Activated T-cell treated with anti-CD3 and anti-CD28 coated beads, Interleukin-2, amount 50 U/mL, for 72 hours (primary cell): ENCODE data around the gene LIF. TPM values are rescaled to one million over a fixed set of nuclear protein-coding genes. Genes with fewer than 3 reads are reported as not detected.

Source experiments
- ATAC-seq, 2 donors: fragments of 150-1000 bp; cut with Tn5 transposase; replicated peaks in 1 of 2; 2 replicates each; pipeline ENCODE4 v1.10.0; 2021; ENCODE audit warnings: moderate library complexity in 2 of 2, mild to moderate bottlenecking in 1 of 2
- DNase-seq, 2 donors: peaks; one replicate each; pipeline ENCODE4 v3.0.0; 2021 to 2022; ENCODE audit warnings: mixed read lengths in 1 of 2
- H3K27ac Mint-ChIP-seq: one replicate; pipeline ENCODE4 v1.8.0; 2022; ENCODE audit warnings: mild to moderate bottlenecking, moderate library complexity, mixed read lengths
- H3K27me3 Mint-ChIP-seq: one replicate; pipeline ENCODE4 v1.8.0; 2022; ENCODE audit warnings: low read depth, mixed read lengths
- H3K36me3 Mint-ChIP-seq, 2 donors: one replicate each; pipeline ENCODE4 v1.8.0; 2022; ENCODE audit warnings: mixed read lengths in 2 of 2, mild to moderate bottlenecking in 1 of 2; ENCODE audit not compliant: insufficient read depth in 2 of 2
- H3K4me1 Mint-ChIP-seq: one replicate; pipeline ENCODE4 v1.8.0; 2022; ENCODE audit warnings: low read depth, mixed read lengths
- H3K4me3 Mint-ChIP-seq, 2 donors: one replicate each; pipeline ENCODE4 v1.8.0; 2022; ENCODE audit warnings: mild to moderate bottlenecking in 2 of 2, mixed read lengths in 2 of 2, moderate library complexity in 2 of 2
- H3K9me3 Mint-ChIP-seq, 2 donors: one replicate each; pipeline ENCODE4 v1.8.0; 2022; ENCODE audit warnings: mixed read lengths in 2 of 2
- total RNA-seq, 2 donors: library from RNA; stranded (reverse); gene quantifications; one replicate each; pipeline ENCODE4 v1.2.3, GENCODE V29; 2022

LIF gene
- total RNA-seq, 2 donors from 2014 or later: 67.9 to 71.3 TPM

DNA sequence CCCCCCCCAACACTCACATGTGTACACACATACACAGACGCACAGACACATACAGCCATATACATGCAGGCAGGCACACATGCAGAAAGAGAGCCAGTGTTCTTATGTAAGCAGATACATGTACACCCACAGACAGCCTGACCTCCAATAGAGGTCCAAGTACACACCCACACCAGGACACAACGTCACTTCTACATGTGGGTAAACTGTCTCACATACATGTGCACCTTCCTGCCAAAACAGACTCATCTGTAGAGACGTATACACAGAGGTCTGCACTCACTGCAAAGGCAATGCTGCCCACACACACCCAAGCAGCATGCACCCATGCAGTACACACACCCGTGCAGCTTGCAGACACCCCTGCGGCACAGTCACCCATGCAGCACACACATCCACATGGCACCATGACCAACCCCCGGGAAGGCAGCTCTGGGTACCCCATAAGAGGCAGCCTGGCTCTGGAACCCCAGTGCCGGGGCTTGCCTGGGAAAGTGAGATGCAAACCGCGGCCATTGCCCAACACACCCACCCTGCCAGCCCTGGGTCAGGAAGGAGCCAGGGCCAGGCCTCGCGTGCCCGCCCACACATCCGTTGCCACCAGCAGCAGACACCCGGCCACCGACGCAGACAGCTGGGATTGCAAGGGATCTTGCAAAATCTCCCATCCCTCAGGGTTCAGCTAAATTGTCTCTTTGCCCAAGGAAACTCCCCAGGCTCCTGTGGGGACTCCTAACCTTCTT lies 32.7 kb upstream of the LIF start:
- H3K27me3 Mint-ChIP-seq: no peaks in the 10 kb centered on the region
- H3K9me3 Mint-ChIP-seq: no peaks in the 10 kb centered on the region
- H3K4me3 Mint-ChIP-seq: no peak overlapping the region
- DNase-seq (no peak), ATAC-seq (peak; percentile 23 to 39)
- H3K27ac Mint-ChIP-seq: no peak overlapping the region
- H3K36me3 Mint-ChIP-seq: peaks cover 0 to 2% of the 10 kb centered on the region in 2 donors
- H3K4me1 Mint-ChIP-seq: peaks cover 43% of the 10 kb centered on the region

DNA sequence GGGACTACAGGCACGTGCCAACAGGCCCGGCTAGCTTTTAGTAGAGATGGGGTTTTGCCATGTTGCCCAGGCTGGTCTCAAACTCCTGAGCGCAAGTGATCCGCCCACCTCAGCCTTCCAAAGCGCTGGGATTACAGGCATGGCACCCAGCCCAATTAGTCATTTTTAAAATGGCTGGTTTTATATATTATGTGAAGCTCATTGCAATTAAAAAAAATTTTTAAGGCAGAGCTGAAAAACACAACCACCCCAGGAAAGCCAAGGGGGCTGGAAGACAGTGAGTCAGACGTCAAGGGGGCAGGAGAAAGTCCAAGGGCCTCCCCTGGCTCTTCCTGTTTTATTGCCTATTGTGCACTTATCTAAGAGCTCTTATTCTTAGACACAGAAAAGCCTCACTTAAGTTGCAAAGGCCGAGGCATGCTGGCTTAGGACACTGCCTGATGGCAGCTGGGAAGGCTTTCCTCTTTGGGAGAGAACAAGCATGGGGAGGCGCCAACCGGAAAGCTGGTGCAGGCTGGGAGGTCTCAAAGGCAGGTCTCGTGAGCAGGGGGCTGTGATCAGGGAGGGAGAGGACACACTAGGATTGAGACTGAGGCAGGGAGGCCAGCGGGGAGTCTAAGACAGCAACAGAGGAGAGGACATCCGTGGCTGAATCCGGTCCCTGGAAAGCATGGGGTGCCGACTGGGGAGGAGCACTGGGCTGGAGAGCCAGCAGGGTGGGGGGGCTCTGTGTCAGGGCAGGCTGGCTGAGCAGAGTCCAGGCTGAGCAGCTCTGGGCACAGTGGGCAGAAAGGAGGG lies 31.2 kb upstream of the LIF start:
- Mint-ChIP-seq H3K27me3 (no peaks in the 10 kb centered on the region), H3K4me1 (peaks cover 36% of the 10 kb centered on the region), H3K9me3 (no peaks in the 10 kb centered on the region), H3K4me3 (no peak overlapping the region), H3K27ac (no peak overlapping the region), H3K36me3 (peaks cover 0 to 2% of the 10 kb centered on the region in 2 donors)
- DNase-seq (no peak), ATAC-seq (no peak)

DNA sequence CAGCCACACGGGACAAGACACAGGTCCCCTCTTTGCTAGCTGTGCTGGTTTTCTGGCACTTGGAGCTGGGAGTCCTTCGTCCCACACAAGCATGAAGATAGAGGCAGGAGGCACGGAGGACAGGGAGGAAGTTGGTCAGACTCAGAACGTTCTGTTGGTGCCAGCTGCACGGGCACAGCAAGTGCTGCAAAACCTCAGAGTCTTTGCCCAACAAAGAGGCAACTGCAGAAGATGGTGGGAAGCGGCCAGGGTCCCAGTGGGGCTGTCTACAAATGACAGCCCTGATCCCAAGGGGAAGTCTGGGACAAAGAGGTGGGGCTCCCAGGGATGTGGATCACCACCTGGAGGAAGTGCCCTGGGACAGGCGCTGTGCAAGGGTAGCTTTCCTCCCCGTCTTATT lies 29.5 kb upstream of the LIF start:
- Mint-ChIP-seq H3K9me3 (no peaks in the 10 kb centered on the region), H3K36me3 (peaks cover 0 to 3% of the 10 kb centered on the region in 2 donors), H3K27me3 (no peaks in the 10 kb centered on the region), H3K27ac (no peak overlapping the region), H3K4me1 (peaks cover 35% of the 10 kb centered on the region), H3K4me3 (peak overlapping the region; percentile 48 to 51)
- DNase-seq (no peak), ATAC-seq (peak in 1 of 2 donors; percentile 20)

DNA sequence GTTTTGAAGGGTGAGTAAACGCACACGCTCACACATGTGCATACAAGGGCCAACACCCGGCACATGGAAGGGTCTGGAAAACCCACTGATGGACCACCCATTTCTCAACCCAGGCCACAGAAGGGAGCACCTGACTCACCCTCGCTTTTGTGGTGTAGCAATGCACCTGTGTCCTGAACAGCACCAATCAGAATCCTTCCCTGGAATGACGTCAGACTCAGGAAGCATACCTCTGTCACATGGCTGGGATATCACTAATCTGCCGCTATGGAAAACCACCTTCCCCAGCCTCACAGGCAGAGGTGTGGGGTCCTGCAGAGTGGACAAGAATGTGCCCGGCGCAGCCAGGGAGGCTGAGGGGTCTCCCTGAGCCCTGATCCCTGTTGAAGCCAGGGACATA lies 29.1 kb upstream of the LIF start:
- Mint-ChIP-seq H3K27ac (peak overlapping the region; percentile 8), H3K27me3 (no peaks in the 10 kb centered on the region), H3K4me3 (peak overlapping the region; percentile 48 to 51), H3K4me1 (peaks cover 35% of the 10 kb centered on the region), H3K9me3 (no peaks in the 10 kb centered on the region), H3K36me3 (peaks cover 1 to 5% of the 10 kb centered on the region in 2 donors)
- peak; percentile 22 to 46 for ATAC-seq
- no peak for DNase-seq

DNA sequence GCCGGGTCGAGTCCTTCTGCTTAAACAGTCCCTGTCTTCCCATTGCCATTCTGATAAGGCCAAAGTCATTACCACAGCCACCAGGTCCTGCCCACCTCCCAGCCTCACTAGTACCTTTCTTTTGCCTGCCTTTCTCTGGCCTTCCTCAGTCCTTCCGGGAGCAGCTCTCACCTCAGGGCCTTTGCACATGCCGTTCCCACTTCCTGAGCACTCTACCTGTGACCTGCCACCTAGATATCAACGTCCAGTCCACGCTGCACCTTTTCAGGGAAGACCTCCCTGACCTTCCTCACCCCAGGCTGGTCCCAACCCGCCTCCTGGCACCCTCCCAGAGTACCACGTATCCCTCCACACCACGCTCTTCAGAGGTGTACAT lies 27.9 kb upstream of the LIF start:
- no peaks in the 10 kb centered on the region for H3K9me3 Mint-ChIP-seq
- peaks cover 30% of the 10 kb centered on the region for H3K4me1 Mint-ChIP-seq
- no peak overlapping the region for H3K4me3 Mint-ChIP-seq
- DNase-seq (no peak), ATAC-seq (no peak)
- no peaks in the 10 kb centered on the region for H3K27me3 Mint-ChIP-seq
- no peak overlapping the region for H3K27ac Mint-ChIP-seq
- H3K36me3 Mint-ChIP-seq: peaks cover 4 to 6% of the 10 kb centered on the region in 2 donors

DNA sequence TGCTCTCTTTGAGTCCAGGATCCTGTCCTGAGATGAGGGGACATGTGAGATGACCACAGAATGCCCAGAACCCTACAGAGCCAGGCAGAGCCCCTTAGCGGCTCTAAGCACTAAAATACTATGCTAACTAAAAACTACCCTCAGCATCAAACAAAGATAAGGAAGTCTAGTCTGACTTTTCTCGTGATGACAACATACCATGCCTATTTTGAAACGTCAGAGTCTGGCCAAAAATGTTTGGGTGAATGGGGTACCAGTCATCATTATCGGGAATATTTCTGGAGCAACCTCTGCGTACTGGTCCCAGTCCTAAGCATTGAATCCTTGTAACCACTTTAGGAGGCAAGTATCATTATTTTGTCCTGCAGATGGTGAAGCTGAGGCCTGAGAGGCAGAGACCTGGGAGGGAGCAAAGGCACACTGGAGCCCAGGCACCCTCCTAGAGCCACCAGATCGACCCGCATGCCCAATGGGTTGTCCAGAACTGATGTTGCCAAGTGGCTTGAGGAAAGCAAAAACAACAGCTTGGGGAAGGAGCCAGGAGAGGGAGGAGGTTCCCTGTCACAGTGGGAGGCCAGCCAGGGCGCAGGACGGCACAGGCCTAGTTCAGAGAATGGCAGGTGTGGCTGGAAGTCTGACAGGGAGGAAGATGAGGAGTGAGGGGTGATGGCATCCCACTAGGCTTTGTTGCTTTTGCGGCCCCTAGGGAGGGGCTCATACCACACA lies 27.3 kb upstream of the LIF start:
- H3K4me3 Mint-ChIP-seq: no peak overlapping the region
- peaks cover 7 to 9% of the 10 kb centered on the region in 2 donors for H3K36me3 Mint-ChIP-seq
- no peaks in the 10 kb centered on the region for H3K27me3 Mint-ChIP-seq
- no peak for ATAC-seq
- no peaks in the 10 kb centered on the region for H3K9me3 Mint-ChIP-seq
- peak overlapping the region; percentile 45 for H3K27ac Mint-ChIP-seq
- DNase-seq: no peak
- H3K4me1 Mint-ChIP-seq: peaks cover 25% of the 10 kb centered on the region

DNA sequence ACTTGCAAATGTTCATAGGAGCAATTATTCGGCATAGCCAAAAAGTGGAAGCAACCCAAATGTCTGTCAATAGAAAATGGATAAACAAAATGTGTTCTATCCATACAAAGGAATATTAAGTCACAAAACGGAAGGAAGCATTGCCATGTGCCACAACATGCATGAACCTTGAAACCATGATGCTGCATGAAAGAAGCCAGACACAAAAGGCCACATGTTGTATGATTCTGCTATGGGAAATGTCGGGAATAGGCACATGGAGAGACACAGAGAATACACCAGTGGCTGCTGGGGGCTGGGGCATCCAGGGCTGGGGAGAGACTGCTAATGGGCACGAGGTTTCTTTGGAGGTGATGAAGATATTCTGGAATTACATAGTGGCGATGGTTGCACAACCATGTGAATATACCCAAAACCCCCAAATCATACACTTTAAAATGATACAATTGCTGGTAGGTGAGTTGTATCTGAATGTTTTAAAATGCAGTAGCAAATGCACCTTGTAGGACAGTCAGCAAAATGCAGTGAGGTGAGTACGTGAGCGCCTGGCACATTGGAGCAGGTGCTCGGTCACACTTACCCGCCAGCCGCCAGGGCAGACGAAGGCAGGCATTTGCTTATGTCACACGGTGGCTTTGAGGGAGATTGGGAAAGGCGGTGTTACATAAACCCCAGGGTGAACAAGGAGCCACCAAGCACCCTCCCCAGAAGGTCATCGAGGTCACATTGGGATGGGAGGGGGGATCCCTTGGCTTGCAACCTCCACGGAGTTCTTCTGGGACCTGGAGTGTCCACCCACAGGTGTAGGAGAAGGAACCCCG lies 26.4 kb upstream of the LIF start:
- Mint-ChIP-seq H3K27me3 (no peaks in the 10 kb centered on the region), H3K4me3 (no peak overlapping the region), H3K36me3 (peaks cover 9 to 11% of the 10 kb centered on the region in 2 donors), H3K4me1 (peaks cover 32% of the 10 kb centered on the region), H3K9me3 (no peaks in the 10 kb centered on the region), H3K27ac (no peak overlapping the region)
- ATAC-seq (no peak), DNase-seq (no peak)

DNA sequence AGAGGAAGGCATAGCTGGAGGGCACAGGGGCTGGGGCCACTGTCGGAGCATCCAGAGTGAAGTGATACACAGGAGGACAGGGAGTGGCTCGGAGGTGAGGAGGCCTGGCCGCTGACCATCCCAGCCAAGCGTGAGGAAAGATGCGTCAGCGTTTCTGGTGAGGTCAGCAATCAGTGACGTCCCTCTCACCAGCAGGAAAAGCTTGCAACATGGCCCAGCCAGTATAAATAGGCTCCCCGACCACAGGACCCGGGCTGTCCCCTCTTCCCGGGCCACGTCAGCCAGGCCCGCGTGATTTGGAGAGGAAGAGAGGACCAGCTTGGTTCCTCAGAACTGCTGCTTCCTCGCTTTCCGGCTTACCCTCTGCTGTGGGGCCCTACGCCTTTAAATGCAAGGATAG lies 24.3 kb upstream of the LIF start:
- H3K27ac Mint-ChIP-seq: no peak overlapping the region
- peaks cover 8 to 15% of the 10 kb centered on the region in 2 donors for H3K36me3 Mint-ChIP-seq
- no peak overlapping the region for H3K4me3 Mint-ChIP-seq
- peaks cover 36% of the 10 kb centered on the region for H3K4me1 Mint-ChIP-seq
- H3K9me3 Mint-ChIP-seq: no peaks in the 10 kb centered on the region
- no peaks in the 10 kb centered on the region for H3K27me3 Mint-ChIP-seq
- ATAC-seq (no peak), DNase-seq (no peak)

DNA sequence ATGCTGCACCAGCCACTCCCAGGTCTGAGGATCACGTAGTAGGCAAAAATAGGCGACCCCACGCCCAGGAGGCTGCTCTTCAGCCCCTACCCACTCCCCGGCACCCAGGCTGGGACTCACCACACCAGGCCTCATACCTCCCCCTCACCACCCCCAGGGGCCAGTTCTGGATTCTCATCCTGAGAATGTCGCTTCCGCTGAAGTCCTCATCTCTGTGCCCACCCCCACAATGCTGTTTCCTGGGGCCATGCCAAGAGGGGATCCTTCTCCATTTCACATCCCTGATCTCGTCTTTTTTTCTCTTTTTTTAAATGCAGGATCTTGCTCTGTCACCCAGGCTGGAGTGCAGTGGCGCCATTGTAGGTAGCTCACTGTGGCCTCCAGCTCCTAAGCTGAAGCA lies 21.8 kb upstream of the LIF start:
- Mint-ChIP-seq H3K4me3 (peak overlapping the region; percentile 89 to 92), H3K36me3 (peaks cover 11 to 15% of the 10 kb centered on the region in 2 donors), H3K9me3 (no peaks in the 10 kb centered on the region), H3K4me1 (peaks cover 41% of the 10 kb centered on the region), H3K27ac (peak overlapping the region; percentile 93), H3K27me3 (no peaks in the 10 kb centered on the region)
- ATAC-seq: no peak
- no peak for DNase-seq

DNA sequence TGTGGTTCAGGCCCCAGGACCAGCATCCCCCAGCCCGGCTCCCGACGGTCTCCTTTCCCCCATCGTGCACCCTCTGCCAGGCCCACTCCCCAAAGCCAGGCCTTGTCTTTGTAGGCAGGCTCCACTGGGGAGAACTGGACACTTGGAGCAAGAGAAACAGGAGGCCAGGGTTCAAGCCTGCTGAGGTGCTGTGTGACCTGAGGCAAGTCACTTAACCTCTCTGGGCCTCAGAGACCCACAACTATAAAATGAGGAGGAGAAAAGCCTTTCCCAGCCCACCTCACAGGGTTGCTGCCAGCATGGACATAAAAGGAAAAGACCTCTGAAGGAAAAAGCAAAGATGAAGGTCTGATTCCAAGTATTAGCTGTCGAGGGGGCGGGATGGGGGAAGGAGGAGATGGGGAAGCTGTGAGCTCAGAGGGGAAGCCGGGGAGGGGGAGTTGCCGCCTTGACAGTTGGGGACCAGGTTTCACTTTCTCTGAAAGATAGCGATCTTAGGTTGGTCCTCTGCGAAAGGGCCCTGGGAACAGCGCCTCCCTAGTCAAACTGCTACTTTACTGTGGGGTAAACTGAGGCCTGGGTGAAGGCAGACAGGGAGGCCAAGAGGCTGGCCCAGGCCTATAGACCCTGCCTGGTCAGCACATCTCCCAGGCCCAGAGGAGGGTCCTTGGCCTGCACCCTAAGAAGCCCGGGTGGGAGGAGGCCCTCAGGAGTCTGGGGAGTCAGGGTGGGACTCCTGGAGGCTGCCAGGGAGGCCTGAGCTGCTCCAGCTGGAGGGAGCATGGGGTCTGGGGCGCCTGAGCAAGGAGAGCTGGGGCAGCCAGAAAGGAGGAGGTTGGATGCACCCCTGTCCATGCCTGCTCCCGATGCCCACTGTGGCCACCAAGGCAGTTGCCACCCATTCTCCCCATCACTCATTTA lies 21.1 kb upstream of the LIF start:
- Mint-ChIP-seq H3K27me3 (no peaks in the 10 kb centered on the region), H3K4me1 (peaks cover 48% of the 10 kb centered on the region), H3K27ac (peak overlapping the region; percentile 93), H3K9me3 (no peaks in the 10 kb centered on the region), H3K36me3 (peaks cover 12 to 17% of the 10 kb centered on the region in 2 donors), H3K4me3 (peak overlapping the region; percentile 89 to 92)
- DNase-seq (peak; percentile 57 to 58), ATAC-seq (no peak)

DNA sequence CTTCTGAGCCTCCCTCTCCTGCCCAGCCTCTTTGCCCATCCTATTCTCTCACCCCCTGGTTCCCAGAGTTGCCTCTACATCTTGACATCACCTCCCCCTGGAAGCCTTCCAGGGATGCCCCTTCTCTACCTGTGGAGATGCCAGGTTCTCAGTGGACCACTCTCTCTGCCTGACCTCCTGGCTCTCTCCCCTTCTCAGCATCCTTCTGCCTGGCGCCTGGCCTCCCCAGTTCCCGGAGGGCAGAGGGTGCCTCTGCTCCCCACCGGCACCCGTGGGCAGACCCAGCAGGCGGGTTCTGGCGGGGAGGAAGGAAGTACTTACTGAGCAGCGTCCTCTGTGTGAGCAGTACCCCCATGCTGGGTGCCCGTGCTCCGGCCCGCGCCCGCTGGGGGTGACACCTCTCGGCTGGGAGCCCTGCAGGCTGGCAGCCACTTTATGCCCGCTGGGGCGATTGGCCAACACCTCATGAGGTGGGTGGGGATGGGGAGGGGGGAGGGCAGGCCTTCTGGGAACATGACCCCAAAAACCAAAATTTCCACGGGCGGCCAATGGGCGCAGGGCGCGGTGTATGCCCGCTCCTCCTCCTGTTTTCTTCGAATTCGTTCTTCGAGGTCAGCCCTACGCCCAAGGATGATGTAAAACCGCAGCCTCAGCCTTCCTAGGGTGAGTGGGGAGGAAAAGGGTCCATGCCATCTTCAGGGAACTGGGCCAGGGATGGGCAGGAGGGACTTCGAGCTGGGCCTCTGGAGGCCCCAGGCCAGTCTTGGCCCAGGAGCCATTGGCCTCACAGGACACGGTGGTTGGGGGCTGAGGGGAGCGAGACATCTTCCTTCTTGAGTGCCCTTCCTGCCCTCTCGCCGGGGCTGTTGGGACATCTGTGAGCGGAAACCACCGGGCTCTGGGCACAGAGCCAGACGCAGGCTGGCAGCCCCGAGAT lies 20.2 kb upstream of the LIF start, which contains the start of gene OSM:
Gene OSM (minus strand): TSS at position 407 of the 937 bp plus-strand sequence. CDS start 52 bp downstream, at position 355.
- peak within 1 kb of the TSS; percentile 87 for H3K27ac Mint-ChIP-seq
- ATAC-seq (peak; percentile 60 to 64), DNase-seq (peak; percentile 84 to 86)
- H3K27me3 Mint-ChIP-seq: no peaks in the 10 kb centered on the region
- peaks cover 16 to 24% of the 10 kb centered on the region in 2 donors for H3K36me3 Mint-ChIP-seq
- H3K4me3 Mint-ChIP-seq: peak within 1 kb of the TSS; percentile 89 to 92
- no peaks in the 10 kb centered on the region for H3K9me3 Mint-ChIP-seq
- H3K4me1 Mint-ChIP-seq: peaks cover 57% of the 10 kb centered on the region
